ENCODE measurements around the gene STPG2.

DNA sequence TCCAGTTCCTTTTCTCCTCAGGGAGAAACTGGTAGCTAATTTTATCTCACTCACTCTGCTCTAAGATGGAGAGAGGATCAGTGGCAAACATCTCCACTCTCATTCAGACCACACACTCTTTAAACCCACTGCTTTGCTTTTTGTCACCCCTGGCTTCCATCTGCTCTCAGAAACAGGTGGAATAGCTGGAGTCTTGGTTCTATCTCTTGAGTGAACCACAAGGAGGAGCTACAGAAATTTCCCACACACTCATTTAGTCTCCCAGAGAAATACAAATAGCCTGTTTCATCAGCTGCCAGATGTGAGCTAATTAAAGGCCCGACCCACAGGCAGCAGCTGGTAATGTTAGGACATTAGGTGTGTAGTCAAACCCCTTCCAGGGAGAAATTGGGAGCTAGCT is 96.6 kb downstream of the STPG2 start:
- TF ChIP-seq, protein P1, sequence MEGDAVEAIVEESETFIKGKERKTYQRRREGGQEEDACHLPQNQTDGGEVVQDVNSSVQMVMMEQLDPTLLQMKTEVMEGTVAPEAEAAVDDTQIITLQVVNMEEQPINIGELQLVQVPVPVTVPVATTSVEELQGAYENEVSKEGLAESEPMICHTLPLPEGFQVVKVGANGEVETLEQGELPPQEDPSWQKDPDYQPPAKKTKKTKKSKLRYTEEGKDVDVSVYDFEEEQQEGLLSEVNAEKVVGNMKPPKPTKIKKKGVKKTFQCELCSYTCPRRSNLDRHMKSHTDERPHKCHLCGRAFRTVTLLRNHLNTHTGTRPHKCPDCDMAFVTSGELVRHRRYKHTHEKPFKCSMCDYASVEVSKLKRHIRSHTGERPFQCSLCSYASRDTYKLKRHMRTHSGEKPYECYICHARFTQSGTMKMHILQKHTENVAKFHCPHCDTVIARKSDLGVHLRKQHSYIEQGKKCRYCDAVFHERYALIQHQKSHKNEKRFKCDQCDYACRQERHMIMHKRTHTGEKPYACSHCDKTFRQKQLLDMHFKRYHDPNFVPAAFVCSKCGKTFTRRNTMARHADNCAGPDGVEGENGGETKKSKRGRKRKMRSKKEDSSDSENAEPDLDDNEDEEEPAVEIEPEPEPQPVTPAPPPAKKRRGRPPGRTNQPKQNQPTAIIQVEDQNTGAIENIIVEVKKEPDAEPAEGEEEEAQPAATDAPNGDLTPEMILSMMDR (IDR thresholded peaks at IDR 0.05): no peak
- TF ChIP-seq POLR2A (IDR thresholded peaks at IDR 0.05): no peak
